ENCODE measurements around the gene TACC2. TPM values are rescaled to one million over a fixed set of nuclear protein-coding genes. Genes with fewer than 3 reads are reported as not detected.

Gene TACC2
- total and polyA plus RNA-seq, 3 experiments from 2014 or later, result not detected

DNA sequence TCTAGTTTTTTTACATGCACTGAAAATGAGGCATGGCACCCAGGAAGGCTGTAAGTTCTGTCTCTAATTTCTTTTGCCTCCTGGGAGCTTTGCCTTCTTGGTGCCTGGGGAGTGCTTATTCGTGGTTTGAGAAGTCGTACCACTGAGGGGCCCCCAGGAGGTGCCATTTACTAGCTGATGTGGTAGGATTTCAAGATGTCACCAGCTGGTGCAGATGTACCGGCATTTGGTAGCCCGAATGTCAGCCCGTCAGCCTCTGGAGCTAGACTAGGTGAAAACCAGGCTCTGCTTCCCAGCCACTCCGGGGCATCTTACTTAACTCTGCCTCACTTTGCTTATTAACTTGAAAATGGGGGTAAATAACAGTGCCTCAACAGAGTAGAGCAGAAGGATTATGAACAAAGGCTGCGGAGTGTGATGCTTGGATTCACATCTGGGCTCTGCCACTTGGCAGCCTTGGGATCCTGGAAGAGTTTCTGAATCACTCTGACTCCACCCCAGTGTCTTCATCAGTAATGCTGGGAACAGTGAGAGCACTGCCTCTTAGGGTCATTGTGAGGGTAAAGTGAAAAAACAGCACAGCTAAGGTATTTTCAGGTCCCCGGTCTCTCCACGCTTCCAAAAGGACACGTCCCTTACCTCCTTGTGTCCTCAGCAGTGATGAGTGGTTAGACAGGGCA is 250.8 kb downstream of the TACC2 start:
- ChIA-PET CTCF (no interaction called here), POLR2A (no interaction called here)

DNA sequence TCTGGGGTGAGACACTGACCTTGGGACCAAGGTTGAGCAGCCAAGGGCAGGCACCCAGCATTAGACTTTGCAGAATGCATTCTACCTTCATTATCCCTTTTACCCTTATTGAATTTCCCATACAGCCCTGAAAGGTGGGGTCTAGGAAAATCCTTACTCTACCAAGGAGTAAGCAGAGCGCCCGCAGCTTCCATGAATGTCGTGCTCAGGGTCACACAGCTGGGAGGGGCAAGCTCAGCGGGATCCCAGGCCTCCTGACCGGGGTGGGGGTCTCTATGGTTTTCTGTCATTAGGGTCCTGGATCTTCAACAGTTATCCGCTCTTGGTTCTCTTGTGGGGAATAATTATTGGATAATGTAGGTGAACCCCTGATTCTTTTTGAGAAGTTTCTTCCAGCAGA is 251.4 kb downstream of the TACC2 start:
- Mint-ChIP-seq H3K27me3 (peaks cover 1 to 2% of the 10 kb centered on the region in 2 donors), H3K4me3 (no peak overlapping the region), H3K36me3 (no peaks in the 10 kb centered on the region), H3K9me3 (no peaks in the 10 kb centered on the region), H3K27ac (no peak overlapping the region), H3K4me1 (no peaks in the 10 kb centered on the region)
- Histone ChIP-seq H3K27me3 (ENCODE audit: insufficient read depth, low read length, poor library complexity, severe bottlenecking) (no peaks in the 10 kb centered on the region), H3K4me1 (ENCODE audit: insufficient read depth, low read length) (no peaks in the 10 kb centered on the region), H3K36me3 (ENCODE audit: insufficient read depth, low read length) (no peaks in the 10 kb centered on the region), H3K4me3 (ENCODE audit: low read length) (no peak overlapping the region), H3K9me3 (ENCODE audit: low read length) (no peaks in the 10 kb centered on the region), H3K27ac (ENCODE audit: low read depth, low read length) (no peak overlapping the region)
- ChIA-PET POLR2A (no interaction called here), CTCF (no interaction called here)
- DNase-seq, result peak in 1 of 5 donors; percentile 16

More for the DNA sequence above, 250.8 kb downstream of the TACC2 start:
- no peaks in the 10 kb centered on the region for H3K27me3 ChIP-seq (ENCODE audit: insufficient read depth, low read length, poor library complexity, severe bottlenecking)
- no peaks in the 10 kb centered on the region for H3K36me3 ChIP-seq (ENCODE audit: insufficient read depth, low read length)
- H3K36me3 Mint-ChIP-seq, result no peaks in the 10 kb centered on the region
- H3K9me3 ChIP-seq (ENCODE audit: low read length), result no peaks in the 10 kb centered on the region
- no peak for DNase-seq
- H3K4me1 Mint-ChIP-seq, result no peaks in the 10 kb centered on the region
- no peaks in the 10 kb centered on the region for H3K9me3 Mint-ChIP-seq
- H3K27ac Mint-ChIP-seq, result no peak overlapping the region
- no peak overlapping the region for H3K27ac ChIP-seq (ENCODE audit: low read depth, low read length)
- H3K4me3 Mint-ChIP-seq, result no peak overlapping the region
- H3K27me3 Mint-ChIP-seq, result peaks cover 1 to 2% of the 10 kb centered on the region in 2 donors
- H3K4me1 ChIP-seq (ENCODE audit: insufficient read depth, low read length), result no peaks in the 10 kb centered on the region
- no peak overlapping the region for H3K4me3 ChIP-seq (ENCODE audit: low read length)

DNA sequence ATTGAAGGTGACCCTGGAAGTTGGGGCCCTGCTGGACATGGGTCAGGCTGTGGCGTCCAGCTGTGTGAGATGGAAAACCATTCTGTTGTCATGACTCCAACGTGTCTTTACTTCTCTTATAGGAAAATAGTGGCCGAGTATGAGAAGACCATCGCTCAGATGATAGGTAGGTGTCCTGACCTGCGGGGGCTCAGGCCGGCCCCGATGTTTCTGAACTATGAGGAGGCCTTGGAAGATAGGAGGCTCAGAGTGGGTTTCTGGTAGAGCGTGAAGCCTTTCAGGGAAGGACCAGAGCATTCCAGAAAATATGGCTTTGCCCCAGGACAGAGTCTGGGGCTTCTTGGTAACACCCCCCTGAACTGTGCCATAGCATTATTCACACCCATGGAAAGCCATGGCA is 252.9 kb downstream of the TACC2 start:
- Histone ChIP-seq H3K4me1 (ENCODE audit: insufficient read depth, low read length) (no peaks in the 10 kb centered on the region), H3K4me3 (ENCODE audit: low read length) (no peak overlapping the region), H3K36me3 (ENCODE audit: insufficient read depth, low read length) (no peaks in the 10 kb centered on the region), H3K9me3 (ENCODE audit: low read length) (no peaks in the 10 kb centered on the region), H3K27me3 (ENCODE audit: insufficient read depth, low read length, poor library complexity, severe bottlenecking) (no peaks in the 10 kb centered on the region), H3K27ac (ENCODE audit: low read depth, low read length) (no peak overlapping the region)
- H3K36me3 Mint-ChIP-seq, result no peaks in the 10 kb centered on the region
- H3K4me1 Mint-ChIP-seq, result no peaks in the 10 kb centered on the region
- ChIA-PET CTCF (no interaction called here), POLR2A (no interaction called here)
- H3K27ac Mint-ChIP-seq, result no peak overlapping the region
- no peak for DNase-seq
- peaks cover 0 to 1% of the 10 kb centered on the region in 2 donors for H3K27me3 Mint-ChIP-seq
- H3K9me3 Mint-ChIP-seq, result no peaks in the 10 kb centered on the region
- H3K4me3 Mint-ChIP-seq, result no peak overlapping the region

DNA sequence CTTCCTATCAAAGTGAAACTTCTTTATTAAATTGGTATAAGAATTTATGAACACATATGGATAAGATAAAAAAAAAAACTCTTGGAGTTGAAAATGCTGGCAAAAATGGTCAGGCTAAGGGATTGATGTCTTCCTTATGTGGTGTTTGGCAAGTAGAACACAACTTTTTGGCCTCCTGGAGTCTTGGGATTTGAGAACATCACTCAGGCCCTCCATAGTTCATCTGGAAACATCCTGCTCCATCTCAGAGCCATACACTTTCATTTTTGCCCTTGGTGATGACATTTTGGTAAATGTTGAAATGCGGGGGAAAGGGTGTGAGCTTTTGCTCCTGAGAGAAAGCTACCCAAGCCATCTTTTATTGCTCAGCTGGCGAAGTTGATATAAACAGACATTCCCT is 254.6 kb downstream of the TACC2 start:
- Histone ChIP-seq H3K36me3 (ENCODE audit: insufficient read depth, low read length) (no peaks in the 10 kb centered on the region), H3K9me3 (ENCODE audit: low read length) (no peaks in the 10 kb centered on the region), H3K27ac (ENCODE audit: low read depth, low read length) (no peak overlapping the region), H3K27me3 (ENCODE audit: insufficient read depth, low read length, poor library complexity, severe bottlenecking) (no peaks in the 10 kb centered on the region), H3K4me3 (ENCODE audit: low read length) (no peak overlapping the region), H3K4me1 (ENCODE audit: insufficient read depth, low read length) (no peaks in the 10 kb centered on the region)
- no peaks in the 10 kb centered on the region for H3K9me3 Mint-ChIP-seq
- no peaks in the 10 kb centered on the region for H3K36me3 Mint-ChIP-seq
- CTCF ChIA-PET, result no interaction called here
- peaks cover 1 to 4% of the 10 kb centered on the region in 2 donors for H3K27me3 Mint-ChIP-seq
- no peak overlapping the region for H3K27ac Mint-ChIP-seq
- DNase-seq, result no peak
- no peak overlapping the region for H3K4me3 Mint-ChIP-seq
- no peaks in the 10 kb centered on the region for H3K4me1 Mint-ChIP-seq
- POLR2A ChIA-PET, result no interaction called here

DNA sequence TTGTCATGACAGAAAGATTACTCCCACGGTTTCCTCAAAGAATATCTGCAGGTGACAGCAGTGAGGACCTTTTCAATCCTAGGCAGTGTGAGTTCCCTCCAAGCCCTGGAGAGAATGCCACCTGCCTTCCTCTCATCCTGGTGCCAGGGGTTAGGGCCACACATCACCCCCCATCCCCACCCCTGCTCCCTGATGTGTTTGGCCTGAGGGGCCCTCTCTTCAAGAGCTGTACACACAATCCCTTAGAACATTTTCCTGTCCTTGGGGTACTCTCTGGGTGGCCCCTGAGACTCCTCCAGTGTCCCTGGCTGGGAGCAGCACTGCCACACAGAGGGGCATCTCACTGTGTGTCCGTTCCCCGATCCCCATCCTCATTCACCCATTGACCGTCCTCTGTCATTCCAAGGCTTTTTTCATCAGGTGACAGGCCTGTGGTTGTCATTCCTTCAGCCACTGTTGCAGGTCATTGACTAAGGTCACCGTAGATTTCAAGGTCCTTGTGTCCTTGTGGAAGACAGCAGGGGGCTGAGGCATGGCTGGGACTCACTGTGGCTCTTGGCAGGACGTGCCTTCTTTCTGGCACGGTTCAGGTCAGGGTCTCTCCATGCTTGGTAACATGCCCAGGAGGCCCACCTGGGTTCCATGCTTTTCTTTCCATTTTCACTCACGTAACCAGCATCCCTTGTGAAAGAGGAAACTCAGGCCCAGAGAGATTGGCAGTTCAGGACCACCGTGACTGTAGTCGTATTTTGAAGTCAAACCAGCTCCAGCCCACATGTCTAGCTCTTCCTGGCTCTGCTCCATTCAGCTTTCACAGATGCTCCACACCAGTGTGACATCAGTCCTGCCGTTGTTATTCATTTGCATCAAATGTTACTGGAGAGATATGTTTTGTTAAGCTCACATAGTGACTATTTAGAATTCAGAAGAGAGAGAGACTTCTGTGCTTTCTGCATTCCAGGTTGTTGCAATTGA is 255.3 kb downstream of the TACC2 start:
- no peaks in the 10 kb centered on the region for H3K36me3 Mint-ChIP-seq
- no peaks in the 10 kb centered on the region for H3K36me3 ChIP-seq (ENCODE audit: insufficient read depth, low read length)
- no peak for DNase-seq
- no peaks in the 10 kb centered on the region for H3K4me1 ChIP-seq (ENCODE audit: insufficient read depth, low read length)
- CTCF ChIA-PET, result no interaction called here
- H3K27me3 Mint-ChIP-seq, result peaks cover 1 to 9% of the 10 kb centered on the region in 2 donors
- H3K27ac Mint-ChIP-seq, result no peak overlapping the region
- H3K27ac ChIP-seq (ENCODE audit: low read depth, low read length), result no peak overlapping the region
- no peaks in the 10 kb centered on the region for H3K9me3 ChIP-seq (ENCODE audit: low read length)
- POLR2A ChIA-PET, result no interaction called here
- H3K9me3 Mint-ChIP-seq, result no peaks in the 10 kb centered on the region
- H3K27me3 ChIP-seq (ENCODE audit: insufficient read depth, low read length, poor library complexity, severe bottlenecking), result no peaks in the 10 kb centered on the region
- H3K4me3 ChIP-seq (ENCODE audit: low read length), result no peak overlapping the region
- no peaks in the 10 kb centered on the region for H3K4me1 Mint-ChIP-seq
- no peak overlapping the region for H3K4me3 Mint-ChIP-seq

DNA sequence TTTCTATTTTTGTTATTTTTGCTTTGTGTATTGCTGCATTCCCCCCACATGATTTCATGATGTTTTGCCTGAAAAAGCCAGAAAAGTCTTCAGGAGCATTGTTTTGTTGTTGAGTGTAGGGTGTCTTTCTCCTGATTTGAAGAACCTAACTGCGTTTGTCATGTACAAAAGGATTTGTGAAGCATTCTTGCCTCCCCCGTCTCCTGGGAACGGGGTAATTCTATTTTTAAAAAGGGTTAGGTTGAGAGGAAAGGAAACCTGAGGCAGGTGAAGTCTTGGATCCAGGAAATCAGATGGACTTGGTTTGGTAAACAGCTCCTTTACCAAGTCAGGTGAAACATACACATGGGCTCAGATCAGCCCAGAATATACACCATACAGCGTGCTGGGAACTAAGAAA is 256.2 kb downstream of the TACC2 start:
- Histone ChIP-seq H3K27me3 (ENCODE audit: insufficient read depth, low read length, poor library complexity, severe bottlenecking) (no peaks in the 10 kb centered on the region), H3K4me3 (ENCODE audit: low read length) (no peak overlapping the region), H3K9me3 (ENCODE audit: low read length) (no peaks in the 10 kb centered on the region), H3K27ac (ENCODE audit: low read depth, low read length) (no peak overlapping the region), H3K36me3 (ENCODE audit: insufficient read depth, low read length) (no peaks in the 10 kb centered on the region), H3K4me1 (ENCODE audit: insufficient read depth, low read length) (no peaks in the 10 kb centered on the region)
- Mint-ChIP-seq H3K9me3 (no peaks in the 10 kb centered on the region), H3K4me1 (no peaks in the 10 kb centered on the region), H3K27ac (no peak overlapping the region), H3K27me3 (peaks cover 1 to 15% of the 10 kb centered on the region in 2 donors), H3K4me3 (no peak overlapping the region), H3K36me3 (no peaks in the 10 kb centered on the region)
- no peak for DNase-seq
- ChIA-PET POLR2A (no interaction called here), CTCF (no interaction called here)

DNA sequence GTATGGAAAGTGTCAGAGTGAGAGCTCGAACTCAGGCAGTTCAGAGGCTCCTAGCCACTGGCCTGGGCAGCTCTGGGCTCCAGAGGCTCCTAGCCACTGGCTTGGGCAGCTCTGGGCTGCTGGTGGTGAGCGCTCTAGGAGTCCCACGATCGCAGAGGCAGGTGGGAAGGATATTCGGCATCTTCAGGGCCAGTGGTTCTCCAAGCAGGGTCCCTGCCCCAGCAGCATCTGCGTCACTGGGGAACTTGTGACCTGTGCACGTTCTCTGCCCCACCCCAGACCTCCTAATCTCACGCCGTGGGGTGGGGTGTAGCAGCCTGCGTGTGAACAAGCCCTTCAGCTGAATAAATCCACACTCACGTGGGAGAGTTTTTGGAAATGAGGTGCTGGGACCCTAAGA is 256.9 kb downstream of the TACC2 start:
- Histone ChIP-seq H3K4me1 (ENCODE audit: insufficient read depth, low read length) (no peaks in the 10 kb centered on the region), H3K36me3 (ENCODE audit: insufficient read depth, low read length) (no peaks in the 10 kb centered on the region), H3K4me3 (ENCODE audit: low read length) (no peak overlapping the region), H3K27me3 (ENCODE audit: insufficient read depth, low read length, poor library complexity, severe bottlenecking) (no peaks in the 10 kb centered on the region), H3K9me3 (ENCODE audit: low read length) (no peaks in the 10 kb centered on the region), H3K27ac (ENCODE audit: low read depth, low read length) (no peak overlapping the region)
- Mint-ChIP-seq H3K4me1 (no peaks in the 10 kb centered on the region), H3K9me3 (no peaks in the 10 kb centered on the region), H3K27me3 (peaks cover 1 to 15% of the 10 kb centered on the region in 2 donors), H3K36me3 (no peaks in the 10 kb centered on the region), H3K4me3 (no peak overlapping the region), H3K27ac (no peak overlapping the region)
- DNase-seq, result no peak
- ChIA-PET POLR2A (no interaction called here), CTCF (no interaction called here)

DNA sequence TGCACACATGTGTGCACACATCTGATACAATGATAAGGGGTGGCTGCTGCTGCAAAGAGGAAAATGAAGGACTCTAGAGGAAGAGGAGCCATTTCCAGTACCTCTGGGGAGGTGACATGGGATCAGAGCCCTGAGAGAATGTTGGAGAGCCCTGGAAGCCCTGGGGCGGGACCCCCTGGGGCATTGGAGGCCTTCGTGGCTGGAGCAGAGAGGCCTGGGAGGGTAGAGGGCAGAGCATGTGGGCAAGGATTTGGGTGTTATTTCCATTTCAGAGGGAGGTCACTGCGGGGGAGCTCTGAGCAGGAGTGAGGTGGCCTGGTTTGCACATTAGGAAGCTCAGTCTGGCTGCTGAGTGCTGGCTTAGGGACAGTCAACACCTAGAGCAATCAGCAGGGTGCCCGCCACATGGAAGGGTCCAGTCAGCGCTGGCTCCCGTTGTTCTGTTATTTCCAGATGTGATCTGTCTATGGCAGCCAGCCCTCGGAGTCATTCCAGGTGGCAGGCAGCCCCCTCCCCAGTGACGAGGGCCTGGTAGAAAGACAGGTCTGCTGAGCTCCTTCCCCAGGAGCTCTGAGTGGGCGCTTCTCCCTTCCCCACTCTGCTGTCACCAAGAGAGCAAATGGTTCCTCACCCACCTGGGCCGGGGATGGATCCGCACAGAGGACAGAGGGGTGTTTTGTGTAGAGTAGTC is 258.0 kb downstream of the TACC2 start:
- Mint-ChIP-seq H3K27me3 (peaks cover 0 to 19% of the 10 kb centered on the region in 2 donors), H3K36me3 (no peaks in the 10 kb centered on the region), H3K4me3 (no peak overlapping the region), H3K27ac (no peak overlapping the region), H3K4me1 (no peaks in the 10 kb centered on the region), H3K9me3 (no peaks in the 10 kb centered on the region)
- Histone ChIP-seq H3K4me3 (ENCODE audit: low read length) (no peak overlapping the region), H3K36me3 (ENCODE audit: insufficient read depth, low read length) (no peaks in the 10 kb centered on the region), H3K27me3 (ENCODE audit: insufficient read depth, low read length, poor library complexity, severe bottlenecking) (no peaks in the 10 kb centered on the region), H3K4me1 (ENCODE audit: insufficient read depth, low read length) (no peaks in the 10 kb centered on the region), H3K27ac (ENCODE audit: low read depth, low read length) (no peak overlapping the region), H3K9me3 (ENCODE audit: low read length) (no peaks in the 10 kb centered on the region)
- ChIA-PET POLR2A (no interaction called here), CTCF (no interaction called here)
- peak in 1 of 5 donors; percentile 15 for DNase-seq

All from CD8-positive, alpha-beta memory T cell (primary cell).